HG03571 (cell line): ENCODE results near the gene KHSRP.
"Not testable (repeated sequence)": the region's sequence is repeated elsewhere in the genome, so short reads cannot be mapped to it uniquely, and the experiment has no call there.

Source experiments
- ATAC-seq: cut with Tn5 transposase; IDR thresholded peaks from one replicate; pipeline ENCODE4 v1.9.1; 2021; ENCODE audit not compliant: unreplicated experiment

KHSRP gene

DNA sequence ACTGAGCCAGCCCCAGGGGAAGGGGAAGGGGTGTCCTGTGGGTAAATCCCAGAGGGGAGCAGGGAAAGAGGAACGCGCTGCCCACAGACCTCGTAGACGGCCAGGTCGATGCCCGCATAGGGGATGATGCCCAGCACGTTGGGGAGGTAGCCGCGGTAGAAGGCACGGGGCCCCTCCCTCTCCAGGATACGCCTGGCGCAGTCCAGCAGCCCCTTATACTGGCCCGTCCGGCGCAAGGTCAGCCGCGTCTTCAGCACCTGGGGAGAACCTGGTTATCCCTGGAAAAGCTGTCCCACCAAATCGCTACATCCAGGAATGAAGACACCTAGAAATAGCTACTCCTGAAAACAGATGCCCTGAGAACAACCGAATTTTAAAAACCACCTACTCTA is 27.6 kb upstream of the KHSRP start:
- ATAC-seq, result no peak

GRCh38 chr19:6451583-6452222 is 27.1 kb upstream of the KHSRP start:
- no peak for ATAC-seq

GRCh38 chr19:6450166-6450565 is 25.6 kb upstream of the KHSRP start:
- no peak for ATAC-seq

DNA sequence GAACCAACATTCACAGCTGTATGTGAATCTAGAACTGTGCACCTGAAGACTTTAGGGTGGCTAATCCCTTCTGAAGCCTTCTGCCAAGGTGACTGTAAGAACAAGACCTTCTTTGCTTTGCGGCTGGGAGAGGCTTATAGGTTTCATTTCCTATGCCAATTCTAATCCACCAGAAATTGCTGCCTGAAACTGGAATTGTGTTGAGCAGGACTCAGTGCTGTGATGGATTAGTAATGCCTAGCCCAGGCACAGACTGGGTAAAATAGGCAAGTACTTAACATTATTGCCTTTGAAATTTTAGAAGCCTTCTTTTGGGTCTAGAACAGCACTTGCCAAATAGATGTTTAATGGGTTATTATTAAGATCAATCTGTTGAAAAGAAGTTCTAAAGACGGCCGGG is 23.4 kb upstream of the KHSRP start:
- no peak for ATAC-seq

GRCh38 chr19:6446452-6446851 is 21.8 kb upstream of the KHSRP start:
- ATAC-seq, result no peak

GRCh38 chr19:6443986-6444385 is 19.4 kb upstream of the KHSRP start:
- no peak for ATAC-seq

DNA sequence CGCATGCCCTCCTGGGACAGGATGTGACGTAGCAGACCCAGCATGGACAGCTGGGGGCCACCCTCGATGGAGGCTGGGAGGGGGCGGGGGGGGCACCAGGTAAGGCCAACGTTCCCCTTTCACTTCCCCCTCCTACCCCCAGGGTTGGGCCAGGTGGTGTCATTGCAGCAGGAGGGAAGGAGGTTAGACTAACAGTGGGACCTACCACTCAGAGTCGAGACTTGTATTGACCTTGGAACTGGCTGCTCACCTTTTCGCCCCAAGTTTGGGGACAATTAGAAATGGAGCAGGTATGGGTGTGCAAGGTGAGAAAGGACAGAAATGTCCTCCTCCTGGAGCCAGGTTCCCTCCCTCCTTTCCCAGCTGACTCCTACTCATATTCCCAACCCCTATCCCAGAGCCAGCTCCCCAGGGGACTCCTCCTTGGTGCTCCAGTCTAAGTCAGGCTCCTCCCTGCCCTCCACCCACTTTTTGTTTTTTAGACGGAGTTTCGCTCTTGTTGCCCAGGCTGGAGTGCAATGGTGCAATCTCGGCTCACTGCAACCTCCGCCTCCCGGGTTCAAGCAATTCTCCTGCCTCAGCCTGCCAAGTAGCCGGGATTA is 17.6 kb upstream of the KHSRP start:
- no peak for ATAC-seq

DNA sequence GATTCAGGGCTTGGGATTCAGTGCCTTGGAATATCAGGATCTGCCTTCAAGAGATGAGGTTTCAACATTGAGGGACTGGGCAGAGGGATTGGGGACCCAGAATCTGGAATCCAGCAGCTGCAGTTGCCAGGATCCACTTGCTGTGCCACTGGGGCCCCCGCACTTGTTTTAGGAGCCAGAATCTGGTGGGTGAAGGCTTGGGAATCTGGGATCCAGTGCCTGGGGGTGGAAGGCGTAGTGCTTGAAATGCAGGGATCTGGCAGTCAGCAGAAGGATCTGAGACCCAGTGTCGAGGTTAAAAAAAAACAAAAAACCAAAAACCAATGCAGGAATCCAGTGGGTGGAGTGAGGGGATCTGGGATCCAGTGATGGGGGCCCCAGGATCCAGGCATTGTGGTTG is 16.3 kb upstream of the KHSRP start:
- no peak for ATAC-seq

- no peak for ATAC-seq
These were observed 15.1 kb upstream of the KHSRP start for GRCh38 chr19:6439743-6440142.

- ATAC-seq, result no peak
These were observed 9.1 kb upstream of the KHSRP start, which contains the start of gene SLC25A41 for GRCh38 chr19:6433663-6434062. TSS of gene SLC25A41 (minus strand) at chr19:6433763. CDS start at chr19:6433693, 70 bp downstream.

GRCh38 chr19:6433165-6433564 is 8.6 kb upstream of the KHSRP start:
- no peak for ATAC-seq

- no peak for ATAC-seq
These were observed 7.3 kb upstream of the KHSRP start for GRCh38 chr19:6431891-6432290.

- no peak for ATAC-seq
These were observed 5.0 kb upstream of the KHSRP start for GRCh38 chr19:6429419-6430221.

GRCh38 chr19:6428692-6429418 is 4.2 kb upstream of the KHSRP start:
- ATAC-seq, result not testable (repeated sequence)

DNA sequence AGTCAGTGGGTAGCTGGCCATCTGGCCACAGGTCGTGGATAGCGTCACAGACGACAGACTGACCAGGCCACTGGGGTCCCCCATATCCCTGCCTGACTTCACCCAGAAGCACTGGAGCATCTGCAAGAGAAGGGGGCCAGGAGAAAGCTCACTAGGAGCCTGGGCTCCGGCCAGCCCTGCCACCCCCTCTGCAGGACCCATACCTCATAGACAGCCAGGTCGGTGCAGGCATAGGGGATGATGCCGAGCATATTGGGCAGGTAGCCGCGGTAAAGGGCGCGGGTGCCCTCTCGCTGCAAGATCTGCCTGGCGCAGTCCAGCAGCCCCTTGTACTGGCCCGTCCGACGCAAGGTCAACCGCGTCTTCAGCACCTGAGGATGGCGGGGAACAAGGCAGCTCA is 2.5 kb upstream of the KHSRP start:
- ATAC-seq, result no peak

DNA sequence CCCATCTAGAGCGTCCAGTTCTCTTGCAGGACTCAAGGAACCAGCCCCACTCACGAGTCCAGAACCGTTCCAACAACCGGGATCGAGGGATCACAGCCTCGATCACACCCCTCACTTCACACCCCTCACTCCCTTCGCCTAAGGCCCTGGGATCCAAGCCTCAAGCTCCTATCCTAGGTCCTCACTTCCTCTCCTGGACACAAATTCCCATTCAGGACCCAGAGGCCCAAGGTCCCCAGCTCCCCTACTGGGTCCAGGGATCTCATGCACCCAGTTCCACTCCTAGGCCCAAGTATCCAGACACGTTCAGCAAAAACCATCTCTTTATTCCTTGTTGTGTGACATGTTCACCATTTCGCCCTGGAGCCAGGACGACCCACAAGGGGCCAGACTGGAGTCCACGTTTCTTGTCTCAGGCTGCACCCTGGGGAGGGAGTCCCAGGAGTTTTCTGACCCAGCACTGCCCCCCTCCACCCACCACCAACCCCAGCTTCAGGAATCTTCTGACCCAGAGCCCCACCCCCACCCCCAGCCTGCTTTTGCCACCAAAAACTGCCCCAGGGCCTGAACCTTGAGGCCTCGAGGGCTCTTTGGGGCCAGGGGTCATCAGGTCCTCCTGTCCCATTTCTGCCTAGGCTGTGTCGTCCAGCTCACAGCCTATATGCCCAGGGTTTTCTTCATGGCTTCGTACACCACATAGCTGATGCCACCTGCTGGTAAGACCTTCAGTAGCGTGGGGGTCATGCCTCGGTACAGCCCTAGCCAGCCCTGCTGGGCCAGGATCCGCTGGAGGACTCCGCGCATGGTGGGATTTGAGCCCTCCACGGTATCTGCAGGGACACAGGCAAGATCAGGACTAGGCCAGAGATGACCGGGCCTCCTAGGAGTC is 1.4 kb upstream of the KHSRP start:
- no peak for ATAC-seq

GRCh38 chr19:6424939-6425731 is 524 bp upstream of the KHSRP start:
- peak; percentile 78 for ATAC-seq

DNA sequence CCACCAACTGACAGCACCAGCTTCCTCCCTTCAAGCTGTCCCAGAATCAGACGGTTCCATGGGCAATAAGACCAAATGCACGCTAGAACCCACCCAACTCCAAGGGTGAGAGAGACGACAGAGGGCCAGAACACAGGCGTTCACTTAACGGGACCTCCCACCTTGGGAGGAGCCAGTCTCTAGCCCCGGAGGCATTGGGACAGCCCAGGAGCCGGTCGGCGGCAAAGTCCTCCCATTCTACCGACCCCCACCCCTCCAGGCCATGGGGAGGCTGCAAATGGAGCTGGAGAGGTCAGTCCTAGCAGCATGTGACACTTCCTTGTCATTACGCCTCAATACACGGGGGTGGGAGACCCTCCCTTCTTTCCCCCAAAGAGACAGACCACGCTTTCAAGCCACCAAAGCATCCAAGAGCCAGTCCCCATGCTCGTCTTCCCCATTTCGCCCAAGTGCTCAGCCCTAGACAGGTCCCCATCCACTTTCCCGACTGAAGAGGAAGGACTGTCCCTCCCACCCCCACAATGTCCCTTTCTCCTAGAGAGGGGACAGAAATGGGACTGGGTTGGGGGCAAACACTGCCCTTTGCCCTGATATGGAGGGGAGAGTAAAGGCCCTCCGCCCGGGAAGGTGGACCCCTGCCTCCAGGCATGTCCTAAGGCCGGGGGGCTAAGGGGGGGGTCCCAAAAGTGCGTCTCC is 964 bp downstream of the KHSRP start:
- no peak for ATAC-seq
